Measurements from ENCODE around the gene RCE1.

Gene RCE1

DNA sequence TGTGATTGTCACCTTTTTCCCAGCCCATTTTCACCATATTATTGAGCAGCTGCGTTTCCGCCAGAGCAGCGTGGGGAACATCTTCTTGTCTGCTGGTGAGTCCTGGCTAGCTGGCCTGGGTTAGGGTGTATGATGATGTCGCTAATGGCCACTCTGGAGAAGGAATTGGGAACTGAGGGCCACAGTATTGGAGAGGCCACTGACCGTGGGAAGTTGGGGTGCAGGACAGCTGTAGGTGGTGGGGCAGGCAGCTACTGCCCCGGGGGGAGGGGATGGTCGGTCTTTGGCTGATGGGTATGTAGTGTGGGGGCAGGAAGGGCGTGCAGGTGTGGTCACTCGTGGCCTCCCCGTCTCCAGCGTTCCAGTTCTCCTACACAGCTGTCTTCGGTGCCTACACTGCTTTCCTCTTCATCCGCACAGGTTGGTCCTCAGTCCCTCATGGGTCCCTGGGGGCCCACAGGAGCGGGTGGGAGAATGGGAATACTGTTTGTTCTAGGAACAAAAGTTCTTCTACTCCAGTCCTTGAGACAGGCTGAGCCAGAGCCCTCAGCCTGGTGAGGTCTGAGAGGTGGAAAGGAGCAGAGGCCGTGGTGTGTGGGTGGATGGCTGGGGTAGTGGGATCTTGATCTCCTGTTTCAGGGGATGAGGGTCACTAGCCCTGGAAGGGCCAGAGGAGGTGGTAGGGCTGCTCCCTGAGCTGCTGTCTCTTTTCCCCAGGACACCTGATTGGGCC, 2.1 kb downstream of the RCE1 start:
- Histone ChIP-seq H3K4me1 (ENCODE audit: control insufficient read depth, insufficient read depth, low read length) (peaks cover 35% of the 10 kb centered on the region), H3K9me3 (ENCODE audit: control insufficient read depth in 2 of 2, low read length in 2 of 2) (no peaks in the 10 kb centered on the region), H3K9ac (ENCODE audit: low read length in 2 of 2) (no peak overlapping the region), H3K27ac (ENCODE audit: low read length) (no peak overlapping the region), H3K36me3 (ENCODE audit: control insufficient read depth in 2 of 2, insufficient read depth in 2 of 2, low read length in 2 of 2) (peaks cover 0 to 13% of the 10 kb centered on the region in 2 donors), H3K27me3 (ENCODE audit: control insufficient read depth in 1 of 2, insufficient read depth in 2 of 2, low read length in 2 of 2) (no peaks in the 10 kb centered on the region), H3K4me3 (ENCODE audit: low read length in 2 of 2) (no peak overlapping the region)

DNA sequence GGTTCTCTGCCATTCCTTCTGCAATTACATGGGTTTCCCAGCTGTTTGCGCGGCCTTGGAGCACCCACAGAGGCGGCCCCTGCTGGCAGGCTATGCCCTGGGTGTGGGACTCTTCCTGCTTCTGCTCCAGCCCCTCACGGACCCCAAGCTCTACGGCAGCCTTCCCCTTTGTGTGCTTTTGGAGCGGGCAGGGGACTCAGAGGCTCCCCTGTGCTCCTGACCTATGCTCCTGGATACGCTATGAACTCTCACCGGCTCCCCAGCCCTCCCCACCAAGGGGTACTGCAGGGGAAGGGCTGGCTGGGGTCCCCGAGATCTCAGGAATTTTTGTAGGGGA, 2.6 kb downstream of the RCE1 start:
- no peaks in the 10 kb centered on the region for H3K27me3 ChIP-seq (ENCODE audit: control insufficient read depth in 1 of 2, insufficient read depth in 2 of 2, low read length in 2 of 2)
- H3K9me3 ChIP-seq (ENCODE audit: control insufficient read depth in 2 of 2, low read length in 2 of 2) = no peaks in the 10 kb centered on the region
- H3K4me3 ChIP-seq (ENCODE audit: low read length in 2 of 2) = no peak overlapping the region
- H3K27ac ChIP-seq (ENCODE audit: low read length) = no peak overlapping the region
- peaks cover 0 to 13% of the 10 kb centered on the region in 2 donors for H3K36me3 ChIP-seq (ENCODE audit: control insufficient read depth in 2 of 2, insufficient read depth in 2 of 2, low read length in 2 of 2)
- no peak overlapping the region for H3K9ac ChIP-seq (ENCODE audit: low read length in 2 of 2)
- peaks cover 35% of the 10 kb centered on the region for H3K4me1 ChIP-seq (ENCODE audit: control insufficient read depth, insufficient read depth, low read length)

DNA sequence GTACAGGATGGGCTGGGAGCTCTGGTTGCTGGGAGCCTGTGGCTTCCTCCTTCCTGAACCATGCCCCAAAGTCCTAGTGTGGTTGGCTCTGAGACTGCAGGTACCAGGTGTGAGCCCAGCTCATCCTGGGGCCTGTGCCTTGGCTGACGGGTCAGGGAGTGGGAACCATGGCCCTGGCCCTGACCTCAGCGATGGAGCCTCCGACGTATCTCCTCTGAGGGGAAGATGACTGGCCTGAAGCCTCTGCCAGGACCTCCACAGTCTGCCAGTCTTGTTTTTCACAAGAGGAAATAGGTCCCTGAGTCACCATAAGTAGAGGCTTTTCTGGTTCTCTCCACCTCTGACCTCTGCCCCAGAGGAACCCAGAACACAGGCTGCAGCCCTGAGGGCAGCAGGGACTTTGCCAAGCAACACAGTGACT, 3.4 kb downstream of the RCE1 start:
- Histone ChIP-seq H3K27me3 (ENCODE audit: control insufficient read depth in 1 of 2, insufficient read depth in 2 of 2, low read length in 2 of 2) (no peaks in the 10 kb centered on the region), H3K9me3 (ENCODE audit: control insufficient read depth in 2 of 2, low read length in 2 of 2) (no peaks in the 10 kb centered on the region), H3K4me3 (ENCODE audit: low read length in 2 of 2) (no peak overlapping the region), H3K4me1 (ENCODE audit: control insufficient read depth, insufficient read depth, low read length) (peaks cover 31% of the 10 kb centered on the region), H3K36me3 (ENCODE audit: control insufficient read depth in 2 of 2, insufficient read depth in 2 of 2, low read length in 2 of 2) (peaks cover 0 to 13% of the 10 kb centered on the region in 2 donors), H3K9ac (ENCODE audit: low read length in 2 of 2) (no peak overlapping the region), H3K27ac (ENCODE audit: low read length) (no peak overlapping the region)

DNA sequence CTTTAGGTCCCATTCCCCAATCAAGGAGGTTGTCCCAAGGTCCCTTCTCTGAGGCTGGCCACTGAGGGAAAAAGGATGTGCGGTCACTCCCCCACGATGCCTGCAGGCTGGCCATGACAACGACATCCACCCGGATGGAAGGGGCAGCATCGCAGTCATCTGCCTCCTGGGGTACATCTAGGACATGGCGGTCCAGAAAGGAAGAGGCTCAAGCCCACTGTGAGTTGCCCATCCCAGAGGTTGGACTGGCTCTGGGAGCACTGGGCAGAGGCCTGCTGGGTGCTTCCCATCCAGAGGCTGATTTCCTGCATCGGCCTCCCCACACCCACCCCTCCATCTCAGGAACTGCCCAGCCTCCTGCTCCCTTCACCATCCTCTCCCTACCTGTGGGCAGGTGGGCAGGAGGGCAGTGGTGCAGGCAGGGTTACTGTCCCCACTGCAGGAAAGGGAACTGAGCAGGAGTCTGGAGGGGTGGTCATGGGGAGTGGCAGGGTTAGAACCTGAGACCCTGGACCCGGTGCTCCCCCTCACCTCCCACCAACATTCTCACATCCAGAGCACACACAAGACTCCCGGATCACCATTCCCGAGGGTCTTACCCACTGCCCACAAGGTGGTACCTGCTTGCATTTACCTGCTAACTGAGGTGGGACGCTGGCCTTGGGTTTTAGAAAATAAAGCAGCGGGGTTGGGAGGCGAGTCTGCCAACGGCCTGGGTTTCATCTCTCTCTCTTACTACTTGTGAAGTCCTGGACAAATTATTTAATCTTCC, 4.4 kb downstream of the RCE1 start:
- H3K27me3 ChIP-seq (ENCODE audit: control insufficient read depth in 1 of 2, insufficient read depth in 2 of 2, low read length in 2 of 2) = no peaks in the 10 kb centered on the region
- H3K4me1 ChIP-seq (ENCODE audit: control insufficient read depth, insufficient read depth, low read length) = peaks cover 21% of the 10 kb centered on the region
- H3K4me3 ChIP-seq (ENCODE audit: low read length in 2 of 2) = no peak overlapping the region
- peaks cover 0 to 13% of the 10 kb centered on the region in 2 donors for H3K36me3 ChIP-seq (ENCODE audit: control insufficient read depth in 2 of 2, insufficient read depth in 2 of 2, low read length in 2 of 2)
- no peak overlapping the region for H3K27ac ChIP-seq (ENCODE audit: low read length)
- no peaks in the 10 kb centered on the region for H3K9me3 ChIP-seq (ENCODE audit: control insufficient read depth in 2 of 2, low read length in 2 of 2)
- H3K9ac ChIP-seq (ENCODE audit: low read length in 2 of 2) = no peak overlapping the region

DNA sequence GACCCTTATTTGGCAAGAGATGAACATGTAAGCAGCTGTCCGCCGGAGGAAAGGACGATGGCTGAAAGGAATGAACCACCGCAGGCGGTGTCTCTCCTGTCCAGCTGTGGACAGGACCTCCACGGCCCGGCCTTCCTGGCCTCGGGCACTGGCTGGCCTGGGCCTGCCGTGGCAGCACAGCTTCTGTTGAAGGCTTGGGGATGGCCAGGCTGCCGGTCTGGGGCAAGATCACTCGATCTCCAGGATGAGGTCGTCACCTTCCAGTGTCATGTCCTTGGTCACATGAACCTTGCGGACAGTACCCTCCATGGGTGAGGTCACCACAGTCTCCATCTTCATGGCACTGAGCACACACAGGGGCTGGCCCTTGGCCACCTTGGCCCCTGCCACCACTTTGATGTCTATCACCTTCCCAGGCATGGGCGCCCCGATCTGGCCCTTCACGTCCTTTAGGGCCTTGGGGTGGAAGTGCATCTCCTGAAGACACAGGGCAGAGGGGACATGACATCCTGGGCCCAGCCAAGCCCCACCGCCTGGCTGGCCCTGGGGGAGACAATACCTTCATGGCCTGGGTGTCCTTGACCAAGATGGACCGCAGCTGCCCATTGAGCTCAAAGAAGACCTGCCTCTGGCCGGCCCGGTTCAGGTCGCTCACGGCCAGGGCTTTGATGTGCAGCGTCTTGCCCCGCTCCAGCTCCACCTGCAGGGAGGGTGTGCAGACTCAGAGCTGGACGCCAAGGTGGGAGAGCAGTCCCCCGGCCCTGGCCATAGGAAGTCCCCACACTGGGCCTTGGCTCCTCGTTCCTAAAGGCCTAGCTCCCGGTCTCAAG, 5.6 kb downstream of the RCE1 start:
- no peak overlapping the region for H3K4me3 ChIP-seq (ENCODE audit: low read length in 2 of 2)
- no peak overlapping the region for H3K27ac ChIP-seq (ENCODE audit: low read length)
- H3K4me1 ChIP-seq (ENCODE audit: control insufficient read depth, insufficient read depth, low read length) = peaks cover 13% of the 10 kb centered on the region
- H3K9ac ChIP-seq (ENCODE audit: low read length in 2 of 2) = no peak overlapping the region
- no peaks in the 10 kb centered on the region for H3K27me3 ChIP-seq (ENCODE audit: control insufficient read depth in 1 of 2, insufficient read depth in 2 of 2, low read length in 2 of 2)
- no peaks in the 10 kb centered on the region for H3K9me3 ChIP-seq (ENCODE audit: control insufficient read depth in 2 of 2, low read length in 2 of 2)
- peaks cover 0 to 13% of the 10 kb centered on the region in 2 donors for H3K36me3 ChIP-seq (ENCODE audit: control insufficient read depth in 2 of 2, insufficient read depth in 2 of 2, low read length in 2 of 2)

DNA sequence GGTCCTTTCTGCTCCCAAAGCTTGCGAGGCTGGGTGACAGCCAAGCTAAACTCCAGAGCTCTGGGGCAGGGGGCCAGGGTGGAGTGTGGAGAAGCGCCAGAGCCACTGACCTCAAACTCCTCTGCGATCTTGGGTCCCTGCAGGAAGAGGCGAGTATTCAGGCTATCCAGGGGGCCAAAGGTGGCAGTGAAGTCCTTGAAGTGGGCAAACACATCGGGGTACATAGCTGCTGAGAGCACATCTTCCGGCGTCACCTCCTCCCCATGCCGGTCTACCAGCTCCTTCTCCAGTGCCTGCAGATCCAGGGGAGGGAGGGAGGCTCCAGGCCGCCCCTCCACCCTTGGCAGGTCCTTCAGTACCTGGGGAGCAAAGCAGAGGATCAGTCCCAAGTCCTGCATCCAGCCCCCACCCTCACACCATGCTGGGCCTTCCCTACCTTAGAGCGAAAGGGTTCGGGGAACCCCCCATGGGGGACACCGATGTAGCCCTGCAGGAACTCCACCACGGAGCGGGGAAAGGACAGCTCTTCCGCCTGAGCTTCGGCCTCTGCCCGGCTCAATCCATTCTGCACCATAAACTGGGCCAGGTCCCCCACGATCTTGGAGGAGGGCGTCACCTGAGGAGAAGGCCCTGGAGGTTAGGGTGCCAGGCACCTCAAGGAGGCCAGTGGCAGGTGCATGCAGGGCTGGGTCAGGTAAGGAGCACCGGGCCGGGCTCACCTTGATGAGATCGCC, 6.4 kb downstream of the RCE1 start:
- no peak overlapping the region for H3K27ac ChIP-seq (ENCODE audit: low read length)
- no peaks in the 10 kb centered on the region for H3K9me3 ChIP-seq (ENCODE audit: control insufficient read depth in 2 of 2, low read length in 2 of 2)
- peaks cover 5% of the 10 kb centered on the region for H3K4me1 ChIP-seq (ENCODE audit: control insufficient read depth, insufficient read depth, low read length)
- H3K27me3 ChIP-seq (ENCODE audit: control insufficient read depth in 1 of 2, insufficient read depth in 2 of 2, low read length in 2 of 2) = no peaks in the 10 kb centered on the region
- no peak overlapping the region for H3K4me3 ChIP-seq (ENCODE audit: low read length in 2 of 2)
- H3K9ac ChIP-seq (ENCODE audit: low read length in 2 of 2) = no peak overlapping the region
- H3K36me3 ChIP-seq (ENCODE audit: control insufficient read depth in 2 of 2, insufficient read depth in 2 of 2, low read length in 2 of 2) = peaks cover 0 to 9% of the 10 kb centered on the region in 2 donors

DNA sequence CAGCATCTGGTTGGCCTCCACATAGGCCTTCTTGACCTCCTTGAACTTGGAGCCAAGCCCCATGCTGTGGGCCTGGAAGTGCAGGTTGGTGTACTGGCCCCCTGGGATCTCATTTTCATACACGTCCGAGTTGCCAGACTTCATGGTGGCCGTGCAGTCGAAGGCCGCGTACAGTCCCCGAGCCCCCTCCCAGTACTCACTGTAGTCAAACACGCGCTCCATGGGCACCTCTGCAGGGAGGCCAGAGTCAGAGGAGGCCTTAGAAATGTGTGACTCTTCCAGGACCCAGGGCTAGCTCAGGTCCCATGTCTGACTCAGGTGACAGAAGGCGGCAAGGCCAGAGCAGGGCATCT, 7.0 kb downstream of the RCE1 start:
- no peak overlapping the region for H3K9ac ChIP-seq (ENCODE audit: low read length in 2 of 2)
- no peak overlapping the region for H3K27ac ChIP-seq (ENCODE audit: low read length)
- no peak overlapping the region for H3K4me3 ChIP-seq (ENCODE audit: low read length in 2 of 2)
- peaks cover under 1% of the 10 kb centered on the region for H3K4me1 ChIP-seq (ENCODE audit: control insufficient read depth, insufficient read depth, low read length)
- H3K9me3 ChIP-seq (ENCODE audit: control insufficient read depth in 2 of 2, low read length in 2 of 2) = no peaks in the 10 kb centered on the region
- H3K27me3 ChIP-seq (ENCODE audit: control insufficient read depth in 1 of 2, insufficient read depth in 2 of 2, low read length in 2 of 2) = no peaks in the 10 kb centered on the region
- H3K36me3 ChIP-seq (ENCODE audit: control insufficient read depth in 2 of 2, insufficient read depth in 2 of 2, low read length in 2 of 2) = peaks cover 0 to 9% of the 10 kb centered on the region in 2 donors

DNA sequence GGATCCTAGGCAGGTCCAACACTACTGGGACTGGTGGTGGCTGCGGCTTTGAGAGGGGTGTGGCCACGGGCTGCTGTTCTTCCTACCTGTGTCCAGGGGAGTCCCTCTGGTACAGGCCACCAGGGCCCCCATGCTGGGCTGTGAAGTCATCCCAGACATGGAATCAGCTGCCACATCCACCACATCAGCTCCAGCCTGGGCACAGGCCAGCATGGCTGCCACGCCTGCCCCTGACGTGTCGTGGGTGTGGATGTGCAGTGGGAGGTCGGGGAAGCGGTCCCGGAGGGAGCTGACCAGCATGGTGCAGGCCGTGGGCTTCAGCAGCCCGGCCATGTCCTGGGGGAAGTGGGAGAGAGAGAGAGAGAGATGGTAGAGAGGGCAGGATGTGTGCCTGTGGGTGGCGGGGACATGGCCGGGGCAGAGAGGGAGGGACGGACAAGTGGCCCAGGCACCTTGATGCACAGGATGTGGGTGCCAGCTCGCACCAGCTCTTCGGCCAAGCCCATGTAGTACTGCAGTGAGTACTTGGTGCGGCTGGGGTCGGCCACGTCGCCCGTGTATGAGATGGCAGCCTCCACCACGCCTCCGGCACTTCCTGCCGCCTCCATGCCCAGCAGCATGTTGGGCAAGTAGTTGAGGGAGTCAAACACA, 7.5 kb downstream of the RCE1 start:
- Histone ChIP-seq H3K27me3 (ENCODE audit: control insufficient read depth in 1 of 2, insufficient read depth in 2 of 2, low read length in 2 of 2) (no peaks in the 10 kb centered on the region), H3K4me1 (ENCODE audit: control insufficient read depth, insufficient read depth, low read length) (peaks cover 3% of the 10 kb centered on the region), H3K9ac (ENCODE audit: low read length in 2 of 2) (no peak overlapping the region), H3K27ac (ENCODE audit: low read length) (no peak overlapping the region), H3K9me3 (ENCODE audit: control insufficient read depth in 2 of 2, low read length in 2 of 2) (no peaks in the 10 kb centered on the region), H3K36me3 (ENCODE audit: control insufficient read depth in 2 of 2, insufficient read depth in 2 of 2, low read length in 2 of 2) (peaks cover 0 to 9% of the 10 kb centered on the region in 2 donors), H3K4me3 (ENCODE audit: low read length in 2 of 2) (no peak overlapping the region)

DNA sequence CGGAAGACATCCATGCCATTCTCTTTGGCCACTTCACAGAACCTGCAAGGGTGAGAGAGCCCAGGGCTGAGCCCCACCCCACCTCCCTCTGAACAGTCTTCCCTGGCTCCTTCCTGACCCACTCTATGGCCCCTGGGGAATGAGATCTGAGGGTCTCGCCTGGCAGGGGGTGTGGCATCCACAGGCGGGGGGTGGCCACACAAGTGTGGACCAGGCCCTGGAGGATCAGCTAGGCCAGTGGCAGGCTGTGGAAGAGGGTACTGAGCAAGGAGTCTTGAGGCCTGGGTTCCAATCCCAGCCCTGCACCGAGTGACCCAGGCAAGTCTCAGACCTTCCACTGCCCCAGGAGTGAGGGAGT, 8.0 kb downstream of the RCE1 start:
- H3K36me3 ChIP-seq (ENCODE audit: control insufficient read depth in 2 of 2, insufficient read depth in 2 of 2, low read length in 2 of 2) = peaks cover 0 to 7% of the 10 kb centered on the region in 2 donors
- peaks cover 5% of the 10 kb centered on the region for H3K4me1 ChIP-seq (ENCODE audit: control insufficient read depth, insufficient read depth, low read length)
- no peaks in the 10 kb centered on the region for H3K9me3 ChIP-seq (ENCODE audit: control insufficient read depth in 2 of 2, low read length in 2 of 2)
- no peak overlapping the region for H3K27ac ChIP-seq (ENCODE audit: low read length)
- H3K4me3 ChIP-seq (ENCODE audit: low read length in 2 of 2) = no peak overlapping the region
- H3K27me3 ChIP-seq (ENCODE audit: control insufficient read depth in 1 of 2, insufficient read depth in 2 of 2, low read length in 2 of 2) = no peaks in the 10 kb centered on the region
- H3K9ac ChIP-seq (ENCODE audit: low read length in 2 of 2) = no peak overlapping the region

Measured in stomach smooth muscle (tissue), 2 donors.